ENCODE data around the gene TMEM87A. TPM values are rescaled to one million over a fixed set of nuclear protein-coding genes. Genes with fewer than 3 reads are reported as not detected.
"Not testable (repeated sequence)": the region's sequence is repeated elsewhere in the genome, so short reads cannot be mapped to it uniquely, and the experiment has no call there.

The TMEM87A gene, protein sequence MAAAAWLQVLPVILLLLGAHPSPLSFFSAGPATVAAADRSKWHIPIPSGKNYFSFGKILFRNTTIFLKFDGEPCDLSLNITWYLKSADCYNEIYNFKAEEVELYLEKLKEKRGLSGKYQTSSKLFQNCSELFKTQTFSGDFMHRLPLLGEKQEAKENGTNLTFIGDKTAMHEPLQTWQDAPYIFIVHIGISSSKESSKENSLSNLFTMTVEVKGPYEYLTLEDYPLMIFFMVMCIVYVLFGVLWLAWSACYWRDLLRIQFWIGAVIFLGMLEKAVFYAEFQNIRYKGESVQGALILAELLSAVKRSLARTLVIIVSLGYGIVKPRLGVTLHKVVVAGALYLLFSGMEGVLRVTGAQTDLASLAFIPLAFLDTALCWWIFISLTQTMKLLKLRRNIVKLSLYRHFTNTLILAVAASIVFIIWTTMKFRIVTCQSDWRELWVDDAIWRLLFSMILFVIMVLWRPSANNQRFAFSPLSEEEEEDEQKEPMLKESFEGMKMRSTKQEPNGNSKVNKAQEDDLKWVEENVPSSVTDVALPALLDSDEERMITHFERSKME
- 100 to 1,000 TPM in 1 of 4 donors, 10 to 100 TPM in 3; 52.6 to 102 (median 82.5) TPM for total RNA-seq

DNA sequence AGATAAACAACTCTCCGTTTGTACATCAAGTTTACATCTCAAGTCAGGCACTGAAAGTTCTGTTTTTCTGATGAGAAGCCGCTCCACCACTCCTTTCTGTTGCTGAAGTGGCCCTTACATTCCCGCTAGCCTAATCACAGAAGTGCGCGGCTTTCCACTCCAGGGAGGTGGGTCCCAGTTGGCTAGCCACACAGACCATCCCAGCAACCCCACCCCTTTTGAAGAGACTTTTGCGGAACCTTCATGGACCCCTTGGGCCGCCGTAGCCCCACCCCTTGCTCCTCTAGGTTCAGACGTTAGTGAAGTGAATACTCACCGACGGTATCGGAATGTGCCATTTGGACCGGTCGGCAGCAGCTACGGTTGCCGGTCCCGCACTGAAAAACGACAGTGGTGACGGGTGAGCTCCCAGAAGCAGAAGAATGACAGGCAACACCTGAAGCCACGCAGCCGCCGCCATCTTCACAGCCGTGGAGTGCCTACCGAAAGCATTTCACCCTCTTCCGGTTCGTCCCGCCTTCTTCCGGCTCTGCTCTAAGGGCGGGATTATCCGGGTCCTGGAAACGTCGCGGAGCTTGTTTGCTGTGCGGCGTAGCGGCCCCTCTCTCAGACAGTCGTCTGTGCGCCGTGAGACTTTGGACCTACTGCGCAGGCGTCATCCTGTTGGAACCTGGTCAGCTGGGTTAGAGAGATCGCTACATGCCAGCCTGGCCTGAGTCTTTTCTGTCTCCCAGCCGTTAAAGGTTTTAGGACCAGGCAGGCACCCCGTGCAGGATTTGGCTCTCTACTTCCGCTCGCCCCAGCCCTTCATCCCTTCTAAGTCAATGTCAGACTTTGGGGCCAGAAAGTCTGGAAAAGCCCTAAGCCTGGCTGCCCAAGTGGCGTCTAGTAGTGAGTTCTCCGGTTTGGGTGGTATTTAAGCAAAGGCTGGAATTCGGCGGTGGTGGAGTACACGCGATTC lies at the start of gene TMEM87A, which contains the start of gene GANC:
Gene TMEM87A, minus strand, starts transcription at position 495 of the 961 bp plus-strand sequence. Its CDS starts 35 bp downstream, at position 460.
Gene GANC, plus strand, starts transcription at position 263 of the 961 bp plus-strand sequence. CDS start 1,281 bp downstream, outside the sequence.
- WGBS, 2 donors, result 0 to 1% methylated on average over 15 to 21 of the region's 52 CpGs
- Histone ChIP-seq H3K27me3 (no peaks in the 10 kb centered on the region), H3K36me3 (peaks cover 0 to 22% (median 0%) of the 10 kb centered on the region in 3 donors), H3K9me3 (no peaks in the 10 kb centered on the region), H3K4me1 (peaks cover 20 to 67% (median 22%) of the 10 kb centered on the region in 3 donors), H3K27ac (peak within 1 kb of the TSS; percentile 98 to 99 (median 99)), H3K4me3 (peak within 1 kb of the TSS; percentile 65 to 91 (median 80))
- TF ChIP-seq, protein P1, sequence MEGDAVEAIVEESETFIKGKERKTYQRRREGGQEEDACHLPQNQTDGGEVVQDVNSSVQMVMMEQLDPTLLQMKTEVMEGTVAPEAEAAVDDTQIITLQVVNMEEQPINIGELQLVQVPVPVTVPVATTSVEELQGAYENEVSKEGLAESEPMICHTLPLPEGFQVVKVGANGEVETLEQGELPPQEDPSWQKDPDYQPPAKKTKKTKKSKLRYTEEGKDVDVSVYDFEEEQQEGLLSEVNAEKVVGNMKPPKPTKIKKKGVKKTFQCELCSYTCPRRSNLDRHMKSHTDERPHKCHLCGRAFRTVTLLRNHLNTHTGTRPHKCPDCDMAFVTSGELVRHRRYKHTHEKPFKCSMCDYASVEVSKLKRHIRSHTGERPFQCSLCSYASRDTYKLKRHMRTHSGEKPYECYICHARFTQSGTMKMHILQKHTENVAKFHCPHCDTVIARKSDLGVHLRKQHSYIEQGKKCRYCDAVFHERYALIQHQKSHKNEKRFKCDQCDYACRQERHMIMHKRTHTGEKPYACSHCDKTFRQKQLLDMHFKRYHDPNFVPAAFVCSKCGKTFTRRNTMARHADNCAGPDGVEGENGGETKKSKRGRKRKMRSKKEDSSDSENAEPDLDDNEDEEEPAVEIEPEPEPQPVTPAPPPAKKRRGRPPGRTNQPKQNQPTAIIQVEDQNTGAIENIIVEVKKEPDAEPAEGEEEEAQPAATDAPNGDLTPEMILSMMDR (IDR thresholded peaks at IDR 0.05), result no peak
- TF ChIP-seq POLR2A (IDR thresholded peaks at IDR 0.05), result peak in 3 of 4 donors; percentile 53 to 92 (median 83)
- intact Hi-C loops (cut with DNase I), result no loop called here
- peak; percentile 84 for DNase-seq

DNA sequence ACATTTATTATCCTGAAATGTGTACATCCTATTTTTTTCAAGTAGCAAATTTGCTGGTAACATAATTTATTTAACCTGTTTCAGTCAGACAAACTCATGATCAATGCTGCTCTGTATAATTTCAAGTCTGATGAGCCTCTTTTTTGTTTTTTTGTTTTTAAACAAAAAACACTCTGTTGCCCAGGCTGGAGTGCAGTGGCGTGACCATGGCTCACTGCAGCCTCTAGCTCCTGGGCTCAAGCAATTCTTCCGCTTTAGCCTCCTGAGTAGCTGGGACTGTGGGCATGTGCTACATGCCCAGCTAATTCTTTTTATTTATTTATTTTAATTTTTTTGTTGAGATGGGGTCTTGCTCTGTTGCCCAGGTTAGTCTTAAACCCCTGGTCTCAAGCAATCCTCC lies 46.0 kb upstream of the TMEM87A start:
- no peaks in the 10 kb centered on the region for H3K27me3 ChIP-seq
- no peak overlapping the region for H3K4me3 ChIP-seq
- no peak overlapping the region for H3K27ac ChIP-seq
- intact Hi-C loops (cut with DNase I), result no loop called here
- no peak for DNase-seq
- WGBS, 2 donors, result 89 to 96% methylated on average over 2 of the region's 2 CpGs
- peaks cover 5 to 62% (median 13%) of the 10 kb centered on the region in 3 donors for H3K36me3 ChIP-seq
- H3K9me3 ChIP-seq, result no peaks in the 10 kb centered on the region
- H3K4me1 ChIP-seq, result no peaks in the 10 kb centered on the region
- TF ChIP-seq POLR2A (IDR thresholded peaks at IDR 0.05), result no peak
- TF ChIP-seq, protein P1 (IDR thresholded peaks at IDR 0.05), result no peak

DNA sequence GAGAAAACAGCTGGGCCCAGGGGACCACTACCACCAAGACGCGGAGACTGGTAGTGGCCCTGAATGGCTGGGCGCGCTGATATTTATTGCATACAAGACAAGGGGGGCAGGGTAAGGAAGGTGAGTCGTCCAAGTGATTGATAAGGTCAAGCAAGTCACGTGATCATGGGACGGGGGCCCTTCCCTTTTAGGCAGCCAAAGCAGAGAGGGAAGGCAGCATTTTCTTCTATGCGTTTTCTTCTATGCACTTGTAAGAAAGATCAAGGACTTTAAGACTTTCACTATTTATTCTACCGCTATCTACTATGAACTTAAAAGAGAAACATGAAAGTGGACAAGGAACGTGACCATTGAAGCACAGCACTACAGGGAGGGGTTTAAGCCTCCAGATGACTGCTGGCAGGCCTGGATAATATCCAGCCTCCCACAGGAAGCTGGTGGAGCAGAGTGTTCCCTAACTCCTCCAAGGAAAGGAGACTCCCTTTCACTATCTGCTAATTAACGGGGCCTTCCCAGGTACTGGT lies 43.1 kb upstream of the TMEM87A start:
- not testable (repeated sequence) for H3K27ac ChIP-seq

DNA sequence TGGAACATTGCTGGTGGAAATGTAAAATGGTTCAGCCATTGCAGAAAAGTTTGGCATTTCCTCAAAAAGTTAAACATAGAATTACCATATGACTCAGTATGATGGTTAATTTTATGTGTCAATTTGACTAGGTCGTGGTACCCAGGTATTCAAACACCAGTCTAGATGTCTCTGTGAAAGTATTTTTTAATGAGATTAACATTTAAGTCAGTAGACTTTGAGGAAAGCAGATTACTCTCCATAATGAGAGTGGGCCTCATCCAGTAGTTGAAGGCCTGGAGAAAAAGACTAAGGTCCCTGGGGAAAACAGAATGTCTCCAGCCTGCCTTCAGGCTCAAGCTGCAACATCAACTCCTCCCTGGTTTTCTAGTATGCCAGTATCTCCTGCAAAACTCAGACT lies 42.3 kb upstream of the TMEM87A start:
- no peak overlapping the region for H3K27ac ChIP-seq
- no peak overlapping the region for H3K4me3 ChIP-seq
- H3K27me3 ChIP-seq, result no peaks in the 10 kb centered on the region
- 43 to 57% methylated on average over 1 of the region's 1 CpG for WGBS, 2 donors
- DNase-seq, result no peak
- H3K4me1 ChIP-seq, result no peaks in the 10 kb centered on the region
- intact Hi-C loops (cut with DNase I), result no loop called here
- peaks cover 0 to 65% (median 5%) of the 10 kb centered on the region in 3 donors for H3K36me3 ChIP-seq
- H3K9me3 ChIP-seq, result no peaks in the 10 kb centered on the region
- TF ChIP-seq POLR2A (IDR thresholded peaks at IDR 0.05), result no peak
- TF ChIP-seq, protein P1 (IDR thresholded peaks at IDR 0.05), result no peak

More for the DNA sequence above, 43.1 kb upstream of the TMEM87A start:
- H3K27me3 ChIP-seq; DNase-seq; H3K4me1 ChIP-seq; H3K9me3 ChIP-seq; H3K4me3 ChIP-seq; intact Hi-C loops (cut with DNase I): not testable (repeated sequence)
- 70 to 75% methylated on average over 11 of the region's 11 CpGs for WGBS, 2 donors
- H3K36me3 ChIP-seq, result peaks cover 0 to 62% (median under 1%) of the 10 kb centered on the region in 3 donors

DNA sequence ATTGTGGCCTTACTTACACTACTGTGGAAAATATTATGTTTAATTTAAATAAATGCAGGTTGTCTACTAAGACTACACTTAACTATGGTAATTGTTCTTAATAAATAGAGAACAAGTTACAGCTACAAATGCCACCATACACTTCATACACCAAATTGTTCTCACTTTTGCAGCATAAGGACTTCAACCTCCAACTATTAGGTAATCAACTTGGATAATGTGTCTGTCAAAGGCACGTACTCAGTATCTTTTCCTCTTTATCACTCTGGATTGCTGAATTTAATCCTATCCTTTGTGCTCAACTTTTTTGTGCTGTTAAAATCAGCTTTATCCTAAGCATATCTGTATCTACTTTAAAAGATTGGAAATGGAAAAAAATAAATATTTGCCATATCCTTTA lies 41.6 kb upstream of the TMEM87A start:
- intact Hi-C loops (cut with DNase I), result no loop called here
- no peaks in the 10 kb centered on the region for H3K9me3 ChIP-seq
- no peaks in the 10 kb centered on the region for H3K4me1 ChIP-seq
- no peaks in the 10 kb centered on the region for H3K27me3 ChIP-seq
- TF ChIP-seq POLR2A (IDR thresholded peaks at IDR 0.05), result no peak
- H3K4me3 ChIP-seq, result no peak overlapping the region
- whole genome bisulfite sequencing, 2 donors, result 79 to 100% methylated on average over 1 of the region's 1 CpG
- peaks cover 0 to 70% (median 5%) of the 10 kb centered on the region in 3 donors for H3K36me3 ChIP-seq
- H3K27ac ChIP-seq, result no peak overlapping the region
- DNase-seq, result no peak

All from esophagus squamous epithelium (tissue), 5 donors.